Measurements from ENCODE around the gene UMODL1.

Gene UMODL1

DNA sequence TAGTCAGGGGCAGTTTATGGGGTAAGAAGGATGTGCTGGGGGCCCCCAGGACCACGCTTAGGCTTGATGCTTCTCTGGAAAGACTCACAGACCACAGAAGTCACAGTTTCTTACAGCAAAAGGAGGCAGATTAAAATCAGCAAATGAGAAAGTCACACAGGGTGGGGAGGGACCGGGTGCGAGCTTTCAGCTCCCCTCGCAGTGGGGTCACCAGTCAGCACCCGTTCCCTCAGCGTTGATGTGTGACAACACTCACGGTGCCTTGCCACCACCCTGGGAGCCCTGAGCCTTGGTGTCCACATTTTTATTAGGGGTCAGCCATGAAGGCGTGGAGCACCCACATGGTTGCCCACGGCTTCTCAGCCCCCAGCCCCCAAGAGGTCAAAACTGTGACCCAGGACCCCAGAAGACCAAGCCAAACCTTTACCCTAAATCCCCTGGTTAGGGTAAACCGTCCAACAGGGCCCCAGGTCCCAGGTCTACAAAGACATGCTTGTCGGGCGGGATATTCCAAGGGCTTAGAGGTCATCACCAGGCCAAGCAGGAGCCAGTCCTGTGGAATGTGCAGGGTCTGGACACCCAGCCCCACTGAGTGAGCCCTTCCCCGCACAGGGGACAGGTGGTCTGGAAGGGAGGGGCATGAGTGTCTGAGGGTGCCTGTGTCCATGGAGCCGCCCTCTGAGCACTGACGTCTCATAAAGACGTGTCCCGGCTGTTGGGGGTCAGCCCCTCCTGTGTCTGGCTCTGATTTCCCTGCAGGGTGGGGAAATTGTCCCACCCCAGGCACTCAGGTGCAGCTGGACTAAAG, 83.3 kb downstream of the UMODL1 start:
- DNase-seq, result no peak

DNA sequence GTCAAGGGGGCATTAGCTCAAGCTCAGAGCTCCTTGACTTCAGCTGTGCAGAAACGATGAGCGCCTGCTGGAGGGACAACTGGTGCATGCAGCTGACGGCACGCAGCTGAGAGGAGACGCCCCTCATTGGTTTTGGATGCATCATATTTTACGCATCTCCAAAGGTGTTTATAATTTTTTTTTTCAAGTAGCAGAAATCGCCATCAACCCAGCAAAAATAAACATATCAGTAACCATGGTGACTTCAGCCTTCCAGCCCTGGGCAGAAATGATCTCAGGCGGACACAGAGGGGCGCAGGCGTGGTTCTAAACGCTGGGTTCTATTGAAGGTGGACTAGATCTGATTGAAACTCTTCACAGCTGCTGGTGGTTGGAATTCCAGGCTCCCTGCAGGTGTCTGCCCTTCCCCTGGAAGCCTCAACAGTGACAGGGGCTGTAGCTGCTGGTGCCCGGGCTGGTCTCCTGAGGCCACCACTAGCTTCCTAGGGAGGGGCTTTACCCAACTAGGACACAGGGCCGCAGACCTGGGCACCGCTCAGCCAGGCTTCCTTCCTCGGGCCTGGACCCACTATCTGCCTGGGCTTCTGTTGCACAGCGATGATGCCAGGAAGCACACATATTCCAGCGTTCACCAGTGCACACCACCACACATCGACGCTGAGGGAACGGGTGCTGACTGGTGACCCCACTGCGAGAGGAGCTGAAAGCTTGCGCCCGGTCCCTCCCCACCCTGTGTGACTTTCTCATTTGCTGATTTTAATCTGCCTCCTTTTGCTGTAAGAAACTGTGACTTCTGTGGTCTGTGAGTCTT, 84.1 kb downstream of the UMODL1 start:
- no peak for DNase-seq

DNA sequence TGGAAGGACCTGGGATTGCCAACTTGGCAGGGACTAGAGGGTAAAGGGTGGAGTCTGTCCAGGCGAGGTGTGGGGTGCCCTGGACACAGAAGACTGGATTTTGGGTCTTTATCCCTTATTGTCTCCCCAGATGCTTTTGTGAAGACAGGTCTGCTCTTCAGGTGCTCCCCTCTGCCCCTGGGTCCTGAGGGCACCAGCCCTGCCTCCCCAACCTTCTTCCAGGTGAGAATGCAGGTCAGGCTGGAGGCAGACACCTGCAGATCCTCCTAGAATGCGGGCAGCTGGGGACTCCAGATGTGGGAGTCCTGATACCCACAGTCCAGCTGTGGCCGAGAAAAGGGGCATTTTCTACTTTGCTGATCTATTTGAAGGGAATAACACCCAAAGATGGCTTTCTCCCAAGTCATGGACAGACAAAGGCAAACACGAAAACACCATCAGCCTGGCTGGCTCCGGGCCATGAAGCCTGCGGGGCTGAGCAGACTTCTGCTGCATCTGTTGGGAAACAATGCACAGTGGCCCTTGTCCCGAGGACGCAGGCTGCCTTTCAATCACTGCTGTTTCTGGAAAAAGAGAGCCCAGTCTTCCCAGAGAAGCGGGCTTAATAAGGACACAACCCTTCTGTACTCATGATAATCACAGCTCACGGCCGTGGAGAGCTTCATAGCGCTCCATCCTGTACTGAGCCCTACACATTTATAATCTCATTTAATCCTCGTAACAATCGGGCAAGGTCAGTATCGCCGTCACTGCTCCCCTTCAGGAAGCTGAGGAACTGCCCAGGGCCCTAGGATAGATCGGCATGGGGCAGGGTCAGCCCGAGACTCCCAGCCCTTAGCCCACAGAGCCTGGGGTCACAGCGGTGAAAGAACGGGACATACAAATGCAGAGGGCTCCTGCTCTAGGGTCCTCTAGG, 85.8 kb downstream of the UMODL1 start:
- no peak for DNase-seq

DNA sequence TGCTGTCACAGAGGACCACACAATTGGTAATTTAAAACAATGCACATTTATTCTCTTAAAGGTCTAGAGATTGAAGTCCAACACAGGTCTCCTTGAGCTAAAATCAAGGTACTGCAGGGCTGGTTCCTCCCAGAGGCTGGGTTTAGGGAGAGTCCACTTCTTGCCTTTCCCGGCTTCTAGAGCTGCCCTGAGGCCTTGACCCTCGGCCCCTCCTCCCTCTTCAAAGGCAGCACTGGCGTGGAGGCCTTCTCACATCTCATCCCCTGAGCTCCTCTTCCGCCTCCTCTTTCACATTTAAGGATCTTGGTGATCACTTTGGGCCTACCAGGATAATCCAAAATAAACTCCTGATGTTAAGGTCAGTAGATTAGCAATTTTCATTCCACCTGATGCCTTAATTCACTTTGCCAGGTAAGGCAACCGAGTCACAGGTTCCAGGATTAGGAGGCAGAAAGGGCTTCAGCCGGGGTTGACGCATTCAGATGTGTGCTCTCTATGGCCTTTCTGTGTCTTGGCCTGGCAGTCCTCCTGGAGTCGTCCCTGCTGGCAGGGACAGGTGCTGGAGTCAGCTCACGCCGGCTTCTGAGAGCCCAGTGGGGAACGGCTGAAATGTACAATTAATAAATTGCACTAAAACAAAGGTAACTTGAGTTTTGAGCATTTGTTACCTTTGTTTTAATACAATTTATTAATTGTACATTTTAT, 86.6 kb downstream of the UMODL1 start:
- no peak for DNase-seq

DNA sequence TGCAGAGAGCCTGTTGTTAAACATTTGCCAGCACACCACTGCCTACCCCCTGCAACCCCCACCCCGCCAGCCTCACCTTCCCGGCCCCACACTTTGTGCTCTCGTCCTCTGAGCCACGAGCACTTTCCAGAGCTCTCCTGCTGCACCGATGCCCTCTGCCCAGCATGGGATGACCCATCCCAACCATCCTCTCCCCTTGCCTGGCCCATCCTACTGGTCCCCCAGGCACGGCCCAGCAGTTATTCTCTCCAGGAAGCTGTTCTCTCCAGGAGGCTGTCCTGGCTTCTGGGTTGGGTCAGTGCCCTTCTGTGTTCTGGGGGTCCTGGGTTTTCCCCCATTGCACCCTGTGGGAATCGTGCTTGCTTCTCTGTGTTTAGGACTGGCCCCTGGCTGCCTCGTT, 87.7 kb downstream of the UMODL1 start:
- DNase-seq, result no peak

DNA sequence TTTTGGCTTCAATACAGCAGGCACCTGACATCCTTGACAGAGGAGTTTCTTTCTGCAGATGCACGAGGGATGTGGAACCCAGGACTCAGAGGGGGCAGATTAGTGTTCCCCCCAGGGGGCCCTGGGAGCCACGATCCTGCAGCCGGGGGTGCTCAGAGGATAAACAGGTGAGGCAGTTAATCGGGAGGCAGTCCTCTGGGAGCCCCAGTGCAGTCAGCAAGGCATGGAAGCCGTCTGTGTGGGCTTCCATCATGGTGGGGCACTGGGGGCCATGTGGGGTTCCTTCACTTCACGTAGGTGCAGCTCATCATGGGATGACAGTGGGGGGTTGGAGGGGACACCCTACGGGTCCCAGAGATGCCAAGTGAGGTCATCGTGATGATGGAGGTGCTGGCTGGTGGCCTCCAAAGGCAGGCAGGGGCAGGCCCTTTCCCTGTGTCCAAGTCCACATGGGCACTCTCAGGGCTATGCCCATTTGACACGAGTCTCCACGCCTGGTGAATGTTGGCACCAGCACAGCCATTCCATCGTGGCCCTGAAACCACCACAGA, 88.5 kb downstream of the UMODL1 start:
- DNase-seq, result no peak

DNA sequence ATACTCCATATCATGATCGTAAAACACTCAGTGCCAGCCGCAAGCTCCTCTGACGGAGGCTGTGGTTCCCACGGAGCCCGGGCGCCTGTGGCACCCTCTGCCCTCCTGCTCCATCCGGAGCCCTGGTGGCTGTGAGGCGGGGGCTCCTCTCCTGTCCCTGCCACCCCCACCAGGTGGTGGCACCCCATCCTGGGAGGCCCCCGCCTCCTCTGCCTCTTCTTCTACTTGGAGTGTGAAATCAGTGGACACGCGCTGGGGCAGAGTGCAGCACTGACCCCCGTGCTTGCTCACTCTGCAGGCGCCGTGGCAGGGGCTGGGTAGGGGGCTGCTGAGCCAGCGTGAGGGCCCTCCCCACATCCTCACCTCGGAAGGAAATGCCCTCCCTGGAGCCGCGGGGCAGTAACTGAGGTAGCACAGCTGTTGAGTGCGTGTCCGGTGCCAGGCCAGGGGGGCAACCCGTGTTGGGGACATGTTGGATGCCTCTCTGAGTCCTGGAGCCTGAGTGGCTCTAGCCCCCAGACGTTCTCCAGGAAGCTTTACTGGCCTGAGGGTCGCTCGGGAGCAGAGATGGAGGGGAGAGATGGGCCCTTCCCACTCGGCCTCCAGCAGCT, 89.1 kb downstream of the UMODL1 start:
- DNase-seq, result no peak

DNA sequence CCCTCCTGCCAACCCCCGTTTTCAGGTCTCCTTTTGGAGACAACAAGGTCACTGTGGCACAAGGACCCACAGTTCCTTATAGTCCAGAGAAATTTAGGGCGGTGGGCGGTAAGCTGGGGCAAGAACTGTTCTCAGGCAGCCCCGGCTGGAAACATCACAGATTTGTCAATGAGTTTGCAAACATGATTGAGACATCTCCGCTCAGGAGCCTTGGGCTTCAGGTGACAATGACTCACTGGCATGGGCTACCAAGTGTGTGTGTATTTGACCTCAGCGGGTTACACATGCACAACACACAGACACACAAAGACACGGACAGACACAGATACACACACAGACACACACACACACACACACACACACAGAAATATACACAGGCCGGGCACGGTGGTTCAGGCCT, 89.6 kb downstream of the UMODL1 start:
- DNase-seq, result no peak

DNA sequence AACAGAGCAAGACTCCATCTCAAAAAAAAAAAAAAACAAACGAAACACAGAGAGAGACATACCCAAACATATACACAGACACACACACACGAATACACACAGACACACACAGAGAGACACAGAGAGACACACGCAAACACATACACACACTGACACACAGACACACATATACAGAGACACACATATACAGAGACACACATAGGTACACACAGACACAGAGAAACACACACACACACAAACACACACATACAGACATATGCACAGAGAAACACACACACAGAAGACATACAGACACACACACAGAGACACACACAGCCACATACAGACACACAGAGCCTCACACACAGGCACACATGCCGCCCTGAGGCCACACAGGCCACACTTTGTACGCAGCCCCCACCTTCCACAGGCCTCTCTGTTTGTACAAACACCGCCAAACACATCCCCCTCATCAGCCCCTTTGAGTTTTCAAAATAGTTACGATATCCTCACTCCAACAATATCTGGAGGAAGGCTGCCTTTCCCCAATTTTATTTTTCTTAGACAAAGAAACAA, 90.4 kb downstream of the UMODL1 start:
- DNase-seq, result no peak

DNA sequence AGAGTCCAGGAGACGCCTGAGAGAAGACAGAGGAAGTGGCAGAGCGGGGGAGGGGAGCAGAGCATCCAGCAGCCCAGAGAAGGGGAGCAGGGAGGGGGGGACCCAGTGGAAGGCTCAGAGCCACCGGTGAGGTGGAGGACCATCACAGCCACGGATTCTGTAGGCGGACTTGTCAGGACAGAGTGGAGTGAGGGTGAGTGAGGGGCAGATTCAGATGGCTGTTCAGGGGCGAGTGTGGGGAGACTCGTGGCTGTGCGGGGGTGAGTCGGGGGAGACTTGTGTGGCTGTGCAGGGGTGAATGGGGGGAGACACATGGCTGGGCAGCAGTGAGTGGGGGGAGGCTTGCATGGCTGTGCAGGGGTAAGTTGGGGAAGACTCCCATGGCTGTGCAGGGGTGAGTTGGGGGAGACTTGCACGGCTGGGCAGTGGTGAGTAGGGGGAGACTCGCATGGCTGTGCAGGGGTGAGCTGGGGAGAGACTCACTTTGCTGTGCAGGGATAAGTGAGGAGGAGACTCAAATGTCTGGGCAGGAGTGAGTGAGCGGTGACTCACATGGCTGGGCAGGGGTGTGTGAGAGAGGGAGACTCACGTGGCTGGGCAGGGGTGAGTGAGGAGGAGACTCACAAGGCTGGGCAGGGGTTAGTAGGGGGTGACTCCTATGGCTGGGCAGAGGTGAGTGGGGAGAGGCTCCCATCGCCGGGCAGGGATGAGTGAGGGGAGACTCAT, 91.0 kb downstream of the UMODL1 start:
- DNase-seq, result no peak

DNA sequence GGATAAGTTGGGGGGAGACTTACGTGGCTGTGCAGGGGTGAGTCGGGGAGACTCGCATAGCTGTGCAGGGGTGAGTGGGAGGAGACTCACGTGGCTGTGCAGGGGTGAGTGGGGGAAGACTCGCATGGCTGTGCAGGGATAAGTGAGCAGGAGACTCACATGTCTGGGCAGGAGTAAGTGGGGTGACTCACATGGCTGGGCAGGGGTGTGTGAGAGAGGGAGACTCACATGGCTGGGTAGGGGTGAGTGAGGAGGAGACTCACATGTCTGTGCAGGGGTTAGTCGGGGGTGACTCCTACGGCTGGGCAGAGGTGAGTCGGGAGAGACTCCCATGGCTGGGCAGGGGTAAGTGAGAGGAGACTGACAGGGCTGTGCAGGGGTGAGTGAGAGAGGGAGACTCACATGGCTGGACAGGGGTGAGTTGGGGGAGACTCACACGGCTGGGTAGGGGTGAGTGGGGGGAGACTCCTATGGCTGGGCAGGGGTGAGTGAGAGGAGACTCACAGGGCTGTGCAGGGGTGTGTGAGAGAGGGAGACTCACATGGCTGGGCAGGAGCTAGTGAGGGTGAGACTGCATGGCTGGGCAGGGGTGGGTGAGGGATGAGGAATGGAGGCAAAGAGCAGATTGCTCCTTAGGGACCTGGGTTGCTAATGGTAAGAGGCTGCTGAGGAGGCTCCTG, 91.9 kb downstream of the UMODL1 start:
- no peak for DNase-seq

DNA sequence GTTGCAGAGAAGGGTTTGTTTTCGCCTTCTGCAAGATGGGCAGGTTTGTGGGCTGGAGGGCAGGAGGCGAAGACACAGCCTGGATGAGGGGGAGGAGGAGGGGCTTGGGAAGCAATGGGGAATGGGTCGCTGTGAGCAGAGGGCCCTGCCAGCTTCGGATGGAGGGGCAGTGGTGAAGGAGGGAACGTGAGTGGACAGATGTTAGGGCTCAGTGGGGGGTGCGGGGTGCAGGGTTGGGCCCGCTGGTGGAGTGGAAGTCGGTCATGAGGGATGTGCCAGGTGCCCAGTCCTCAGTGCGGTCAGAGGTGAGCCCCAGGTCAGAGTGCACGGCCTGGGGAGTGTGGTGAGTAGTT, 92.4 kb downstream of the UMODL1 start:
- no peak for DNase-seq

DNA sequence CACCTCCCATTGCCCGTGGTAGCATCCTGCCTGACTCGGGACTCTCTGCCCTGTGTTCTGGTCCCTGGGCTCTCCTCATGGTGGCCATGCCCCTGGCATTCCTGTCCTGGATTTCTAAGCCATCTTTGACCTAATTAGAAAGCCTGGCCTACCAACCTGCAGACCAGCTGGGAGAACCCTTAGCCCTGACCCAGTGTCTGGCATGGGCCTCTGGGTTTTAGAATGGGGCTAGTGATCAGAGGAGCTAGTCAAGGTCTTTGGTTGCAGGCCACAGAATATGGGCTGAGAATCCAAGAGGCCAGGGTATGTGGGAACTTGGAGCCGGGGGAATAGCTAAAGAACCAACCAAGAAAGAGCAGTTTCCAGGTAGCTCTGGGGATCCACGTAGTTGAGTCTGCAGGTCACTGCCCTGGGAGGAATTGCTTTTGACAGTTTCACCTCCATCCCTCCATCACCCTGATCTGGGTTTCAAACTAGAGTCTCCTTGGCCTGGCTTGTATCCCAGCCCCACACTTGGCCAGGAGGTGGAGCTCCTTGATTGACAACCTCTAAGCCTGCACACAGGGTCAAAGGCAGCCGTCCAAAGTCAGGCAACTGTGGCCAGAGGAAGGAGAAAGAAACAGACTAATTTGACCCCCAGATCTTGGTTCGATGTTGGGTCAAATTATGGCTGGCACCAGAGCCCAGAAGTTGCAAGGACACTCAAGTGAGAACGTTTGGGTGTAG, 93.1 kb downstream of the UMODL1 start:
- peak; percentile 31 for DNase-seq

DNA sequence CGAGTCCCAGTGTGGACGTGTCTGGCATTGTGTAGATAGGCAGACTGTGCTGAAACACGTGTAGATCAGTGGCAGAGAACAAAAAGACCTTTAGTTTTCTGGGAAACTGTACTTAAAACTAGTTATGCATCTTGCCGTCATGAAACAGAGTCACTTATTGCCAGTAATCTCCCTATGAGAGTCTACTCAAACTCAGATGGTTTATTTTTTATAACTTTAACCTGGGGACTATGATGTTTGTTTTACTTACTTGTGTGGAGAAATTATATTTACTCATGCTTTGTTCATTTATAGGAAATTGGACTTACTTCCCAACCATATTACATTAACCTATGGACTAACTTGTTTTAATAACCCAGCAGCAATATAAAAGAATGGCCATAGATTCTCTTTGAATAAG, 93.7 kb downstream of the UMODL1 start:
- DNase-seq, result no peak

DNA sequence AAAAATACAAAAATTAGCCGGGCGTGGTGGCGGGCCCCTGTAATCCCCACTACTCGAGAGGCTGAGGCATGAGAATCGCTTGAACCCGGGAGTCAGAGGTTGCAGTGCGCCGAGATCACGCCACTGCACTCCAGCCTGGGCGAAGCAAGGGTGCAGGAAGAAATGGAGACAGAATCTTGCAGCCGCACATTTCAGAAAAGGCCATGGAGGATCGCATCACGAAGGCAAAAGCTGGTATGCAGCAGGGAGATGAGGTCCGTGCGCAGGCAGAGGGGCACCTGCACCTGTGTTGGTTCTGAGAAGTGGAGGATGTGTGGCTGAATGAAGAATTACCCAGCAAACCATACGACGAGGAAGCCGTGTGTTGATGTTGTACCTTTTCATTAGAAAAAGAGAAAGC, 94.8 kb downstream of the UMODL1 start:
- no peak for DNase-seq

DNA sequence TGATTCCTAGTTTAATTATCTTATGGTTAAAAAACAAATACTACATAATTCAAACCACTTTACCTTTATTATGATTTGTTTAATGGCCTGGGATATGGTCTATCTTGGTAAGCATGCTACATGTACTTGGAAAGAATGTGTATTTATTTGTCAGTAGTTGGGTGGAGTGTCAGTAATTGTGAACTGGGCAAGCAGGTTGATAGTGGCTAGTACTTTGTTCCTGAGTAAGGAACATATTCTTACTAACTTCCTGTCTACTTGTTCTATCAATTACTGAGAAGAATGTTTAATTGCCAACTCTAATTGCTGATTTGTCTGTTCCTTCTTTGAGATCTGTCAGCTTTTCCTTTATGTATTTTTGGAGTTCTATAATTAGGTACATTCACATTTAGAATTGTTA, 98.6 kb downstream of the UMODL1 start:
- DNase-seq, result no peak

DNA sequence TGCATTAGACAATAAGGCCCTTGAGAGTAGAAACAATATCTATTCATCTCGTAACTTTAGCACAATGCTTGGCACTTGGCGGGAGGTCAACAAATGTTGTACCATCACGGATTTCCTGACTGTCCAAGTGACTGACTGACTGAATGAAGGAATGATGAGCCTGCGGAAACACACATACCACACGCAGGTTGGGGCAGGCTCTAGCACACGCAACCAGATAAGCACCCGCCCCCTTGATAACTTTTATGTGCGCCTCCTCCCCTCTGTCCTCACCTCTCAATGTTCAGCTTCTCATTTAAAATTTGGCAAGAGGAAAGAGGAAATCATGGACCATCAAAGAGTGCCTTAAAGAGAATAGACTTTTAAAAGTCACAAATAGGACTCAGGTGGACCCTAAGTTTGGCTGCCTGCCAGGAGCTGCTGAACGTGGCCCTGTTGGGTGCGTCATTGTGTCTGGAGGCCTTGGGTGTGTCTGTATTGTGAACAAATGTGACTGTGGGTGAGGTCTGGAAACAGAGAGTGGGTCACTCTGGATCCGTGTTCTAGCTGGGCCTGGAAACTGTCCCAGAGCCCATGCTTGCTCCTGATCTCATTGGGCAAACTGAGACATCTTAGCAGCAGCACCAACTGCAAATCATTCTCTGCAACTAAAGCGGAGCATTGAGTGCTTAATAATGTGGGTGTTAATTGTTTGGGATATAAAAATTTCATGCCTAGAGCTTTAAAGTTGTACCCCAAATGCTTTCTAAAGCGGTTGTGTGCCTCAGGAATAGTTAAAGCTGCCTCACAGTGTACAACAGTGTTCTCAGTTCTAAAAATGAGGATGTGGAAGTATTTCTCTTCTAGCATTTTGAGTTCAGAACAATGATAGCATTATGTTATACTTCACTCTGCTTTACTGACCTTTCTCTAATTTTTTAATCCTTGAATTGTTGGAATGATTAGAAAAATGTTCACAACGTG, 100.3 kb downstream of the UMODL1 start:
- no peak for DNase-seq
